ENCODE measurements around the gene GJA3. TPM values are rescaled to one million over a fixed set of nuclear protein-coding genes. Genes with fewer than 3 reads are reported as not detected.

The GJA3 gene
- total RNA-seq, 4 donors from 2014 or later: 0.14 TPM; not detected in 3

DNA sequence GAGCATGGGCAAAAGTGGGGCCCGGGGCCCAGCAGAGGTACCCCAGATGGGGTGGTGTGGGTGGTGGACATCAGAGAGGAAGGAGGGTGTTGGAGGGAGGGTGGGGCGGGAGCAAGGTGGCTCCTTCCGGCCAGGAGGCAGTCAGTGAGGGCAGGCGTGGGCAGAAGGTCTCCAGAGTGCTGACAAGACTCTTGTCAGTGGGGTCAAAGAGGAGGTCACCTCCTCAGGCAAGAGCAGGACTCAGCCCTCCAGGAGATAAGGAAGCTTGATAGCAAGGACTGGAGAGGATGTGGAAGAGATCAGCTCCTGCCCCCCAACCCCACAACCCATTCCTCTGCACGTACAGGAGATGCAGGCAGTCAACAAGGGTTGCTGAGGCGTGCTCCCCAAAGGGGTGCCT, 9.8 kb downstream of the GJA3 start:
- no peaks in the 10 kb centered on the region for H3K9me3 ChIP-seq
- in situ Hi-C loops (cut with MboI; ENCODE audit: low pct_ligation_motif_present in 1 of 4, low pct_unique_long_range_greater_than_20kb in 1 of 4, low sequenced_read_pairs in 3 of 4): loop anchor here in 1 of 4 donors (25.0 kb wide), 1 partner anchor 214 kb away; no protein-coding TSS in a partner anchor

DNA sequence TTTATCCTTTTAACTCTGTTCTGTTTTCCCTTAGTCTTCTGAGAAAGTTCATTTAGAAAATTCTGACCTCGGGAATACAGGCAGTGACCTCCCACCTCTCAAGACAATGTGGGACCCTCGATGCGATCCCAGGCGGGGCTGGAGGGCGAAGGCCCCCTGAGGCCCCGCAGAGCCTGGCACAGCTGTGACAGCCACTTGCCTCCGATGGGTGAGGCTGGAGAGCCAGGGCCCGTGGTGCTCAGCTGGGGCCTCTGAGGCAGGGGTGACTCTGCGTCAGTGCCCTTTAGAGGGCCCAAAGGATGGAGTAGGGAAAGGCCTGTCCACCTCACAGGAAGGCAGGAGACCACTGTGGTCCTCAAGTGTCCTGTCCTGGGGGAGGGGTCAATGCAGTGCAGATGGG, 10.3 kb downstream of the GJA3 start:
- 67% methylated on average over 9 of the region's 9 CpGs; no CpG with 5 or more reads in 1 of the 2 donors for WGBS, 2 donors (ENCODE audit: low coverage in 1 of 2)
- H3K4me3 ChIP-seq: no peak overlapping the region
- DNase-seq: no peak
- H3K9me3 ChIP-seq: no peaks in the 10 kb centered on the region
- no peak for TF ChIP-seq EP300 (IDR thresholded peaks at IDR 0.05; ENCODE audit: low read depth)
- TF ChIP-seq POLR2AphosphoS5 (IDR thresholded peaks at IDR 0.05): no peak
- TF ChIP-seq, protein P1, sequence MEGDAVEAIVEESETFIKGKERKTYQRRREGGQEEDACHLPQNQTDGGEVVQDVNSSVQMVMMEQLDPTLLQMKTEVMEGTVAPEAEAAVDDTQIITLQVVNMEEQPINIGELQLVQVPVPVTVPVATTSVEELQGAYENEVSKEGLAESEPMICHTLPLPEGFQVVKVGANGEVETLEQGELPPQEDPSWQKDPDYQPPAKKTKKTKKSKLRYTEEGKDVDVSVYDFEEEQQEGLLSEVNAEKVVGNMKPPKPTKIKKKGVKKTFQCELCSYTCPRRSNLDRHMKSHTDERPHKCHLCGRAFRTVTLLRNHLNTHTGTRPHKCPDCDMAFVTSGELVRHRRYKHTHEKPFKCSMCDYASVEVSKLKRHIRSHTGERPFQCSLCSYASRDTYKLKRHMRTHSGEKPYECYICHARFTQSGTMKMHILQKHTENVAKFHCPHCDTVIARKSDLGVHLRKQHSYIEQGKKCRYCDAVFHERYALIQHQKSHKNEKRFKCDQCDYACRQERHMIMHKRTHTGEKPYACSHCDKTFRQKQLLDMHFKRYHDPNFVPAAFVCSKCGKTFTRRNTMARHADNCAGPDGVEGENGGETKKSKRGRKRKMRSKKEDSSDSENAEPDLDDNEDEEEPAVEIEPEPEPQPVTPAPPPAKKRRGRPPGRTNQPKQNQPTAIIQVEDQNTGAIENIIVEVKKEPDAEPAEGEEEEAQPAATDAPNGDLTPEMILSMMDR (IDR thresholded peaks at IDR 0.05): no peak
- TF ChIP-seq POLR2A (IDR thresholded peaks at IDR 0.05): no peak
- no peak overlapping the region for H3K27ac ChIP-seq
- in situ Hi-C loops (cut with MboI; ENCODE audit: low pct_ligation_motif_present in 1 of 4, low pct_unique_long_range_greater_than_20kb in 1 of 4, low sequenced_read_pairs in 3 of 4): loop anchor here in 1 of 4 donors (25.0 kb wide), 1 partner anchor 213 kb away; no protein-coding TSS in a partner anchor
- intact Hi-C loops (cut with DNase I; ENCODE audit: low total_unique reads): no loop called here
- H3K27me3 ChIP-seq: peaks cover 57% of the 10 kb centered on the region
- H3K4me1 ChIP-seq: no peaks in the 10 kb centered on the region
- no peaks in the 10 kb centered on the region for H3K36me3 ChIP-seq

More for the DNA sequence above, 9.8 kb downstream of the GJA3 start:
- WGBS, 2 donors (ENCODE audit: low coverage in 1 of 2): 77% methylated on average over 4 to 6 of the region's 6 CpGs
- no peaks in the 10 kb centered on the region for H3K36me3 ChIP-seq
- H3K4me3 ChIP-seq: no peak overlapping the region
- intact Hi-C loops (cut with DNase I; ENCODE audit: low total_unique reads): no loop called here
- no peak overlapping the region for H3K27ac ChIP-seq
- no peaks in the 10 kb centered on the region for H3K4me1 ChIP-seq
- no peak for DNase-seq
- TF ChIP-seq, protein P1 (IDR thresholded peaks at IDR 0.05): no peak
- TF ChIP-seq POLR2AphosphoS5 (IDR thresholded peaks at IDR 0.05) (no peak), EP300 (IDR thresholded peaks at IDR 0.05; ENCODE audit: low read depth) (no peak), POLR2A (IDR thresholded peaks at IDR 0.05) (no peak)
- H3K27me3 ChIP-seq: peaks cover 57% of the 10 kb centered on the region

DNA sequence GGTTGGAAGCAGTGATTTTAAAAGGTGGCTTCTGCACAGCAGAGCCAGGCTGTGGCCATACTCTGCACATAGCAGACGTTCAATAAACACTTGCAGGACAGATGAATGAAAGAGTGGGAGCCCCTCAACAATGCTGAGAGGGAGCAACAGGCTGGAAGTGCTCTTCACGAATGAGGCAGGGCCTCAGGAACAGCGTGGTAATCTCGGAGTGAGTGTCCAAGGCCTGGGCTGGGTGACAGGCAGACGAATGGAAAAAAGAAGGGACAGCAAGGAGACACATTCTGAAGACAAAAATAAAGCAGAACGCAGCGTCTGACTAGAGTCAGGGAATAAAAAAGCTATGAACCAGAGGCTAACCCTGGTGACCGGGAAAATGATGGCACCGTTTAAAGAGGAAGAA, 11.1 kb downstream of the GJA3 start:
- no peak overlapping the region for H3K4me3 ChIP-seq
- H3K27me3 ChIP-seq: peaks cover 53% of the 10 kb centered on the region
- no peaks in the 10 kb centered on the region for H3K4me1 ChIP-seq
- no peaks in the 10 kb centered on the region for H3K36me3 ChIP-seq
- 66 to 70% methylated on average over 8 to 9 of the region's 9 CpGs for WGBS, 2 donors (ENCODE audit: low coverage in 1 of 2)
- DNase-seq: no peak
- no peak overlapping the region for H3K27ac ChIP-seq
- no peaks in the 10 kb centered on the region for H3K9me3 ChIP-seq
- intact Hi-C loops (cut with DNase I; ENCODE audit: low total_unique reads): no loop called here
- TF ChIP-seq EP300 (IDR thresholded peaks at IDR 0.05; ENCODE audit: low read depth) (no peak), POLR2AphosphoS5 (IDR thresholded peaks at IDR 0.05) (no peak), POLR2A (IDR thresholded peaks at IDR 0.05) (no peak)
- TF ChIP-seq, protein P1 (IDR thresholded peaks at IDR 0.05): no peak
- in situ Hi-C loops (cut with MboI; ENCODE audit: low pct_ligation_motif_present in 1 of 4, low pct_unique_long_range_greater_than_20kb in 1 of 4, low sequenced_read_pairs in 3 of 4): loop anchor here in 1 of 4 donors (25.0 kb wide), 1 partner anchor 212 kb away; no protein-coding TSS in a partner anchor

DNA sequence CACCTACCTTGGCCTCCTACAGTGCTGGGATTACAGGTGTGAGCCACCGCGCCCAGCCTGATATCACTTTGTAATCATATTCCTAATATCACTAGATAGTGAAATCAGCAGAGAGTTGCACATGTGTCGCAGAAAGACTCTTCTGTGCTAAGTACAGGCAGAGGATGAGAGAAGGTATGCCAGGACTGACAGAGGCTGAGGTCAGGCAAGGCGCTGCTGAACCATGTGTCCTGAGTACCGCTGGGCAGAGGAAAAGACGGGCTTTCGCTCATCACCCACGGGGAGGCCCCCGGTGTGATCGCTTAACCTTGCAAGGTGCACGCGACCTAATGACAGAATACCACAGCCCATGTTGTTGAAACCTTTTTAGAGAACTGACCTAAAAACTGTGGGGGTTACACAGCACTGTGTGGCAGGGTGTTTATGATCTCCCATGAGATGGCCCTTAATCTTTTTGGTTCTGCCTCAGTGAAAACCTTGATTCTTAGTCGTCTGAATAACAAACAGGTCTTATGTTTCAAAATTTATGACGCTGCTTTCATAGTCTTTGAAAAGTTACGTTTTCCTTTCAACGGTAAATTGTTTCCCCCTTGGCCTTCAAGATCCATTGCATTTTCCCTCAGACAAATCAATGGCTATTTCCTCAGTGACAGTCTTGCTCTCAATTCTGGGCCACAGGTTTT, 12.2 kb downstream of the GJA3 start:
- no peaks in the 10 kb centered on the region for H3K36me3 ChIP-seq
- in situ Hi-C loops (cut with MboI; ENCODE audit: low pct_ligation_motif_present in 1 of 4, low pct_unique_long_range_greater_than_20kb in 1 of 4, low sequenced_read_pairs in 3 of 4): no loop called here

More for the DNA sequence above, 12.2 kb downstream of the GJA3 start:
- no peaks in the 10 kb centered on the region for H3K9me3 ChIP-seq
- peaks cover 49% of the 10 kb centered on the region for H3K27me3 ChIP-seq
- no peak for DNase-seq
- intact Hi-C loops (cut with DNase I; ENCODE audit: low total_unique reads): no loop called here
- no peak for TF ChIP-seq POLR2AphosphoS5 (IDR thresholded peaks at IDR 0.05)
- TF ChIP-seq POLR2A (IDR thresholded peaks at IDR 0.05): no peak
- no peak for TF ChIP-seq EP300 (IDR thresholded peaks at IDR 0.05; ENCODE audit: low read depth)
- TF ChIP-seq, protein P1 (IDR thresholded peaks at IDR 0.05): no peak
- WGBS, 2 donors (ENCODE audit: low coverage in 1 of 2): 79 to 92% methylated on average over 4 to 16 of the region's 16 CpGs
- H3K27ac ChIP-seq: no peak overlapping the region
- H3K4me1 ChIP-seq: no peaks in the 10 kb centered on the region
- no peak overlapping the region for H3K4me3 ChIP-seq

All from transverse colon (tissue), 4 donors.